PFSK-1 (cell line): ENCODE data around the gene C1RL.

ENCODE experiments used
- FOXP2 ChIP-seq: optimal IDR thresholded peaks from 2 replicates; pipeline ENCODE3; 2011; ENCODE audit warnings: borderline replicate concordance, control low read depth, inconsistent platforms; ENCODE audit not compliant: insufficient read depth; ENCODE audit errors: extremely low read length, extremely low read depth
- POLR2AphosphoS5 ChIP-seq: IDR thresholded peaks from 2 replicates; pipeline ENCODE4 v1.6.1; 2012; ENCODE audit warnings: low read depth, mild to moderate bottlenecking, control low read depth, low read length, moderate library complexity
- SIN3A ChIP-seq: IDR thresholded peaks from 2 replicates; pipeline ENCODE4 v1.6.1; 2012; ENCODE audit warnings: mild to moderate bottlenecking, low read length, moderate library complexity, borderline replicate concordance; ENCODE audit not compliant: insufficient read depth
- TAF1 ChIP-seq: IDR thresholded peaks from 2 replicates; pipeline ENCODE4 v1.6.1; 2012; ENCODE audit warnings: low read length, control low read depth, borderline replicate concordance; ENCODE audit not compliant: insufficient read depth
- TF ChIP-seq, protein P1 (sequence below), 2 experiments: IDR thresholded peaks; 2 replicates each; pipeline versions ENCODE4 v1.6.1 to v1.8.0; 2011 to 2012; ENCODE audit warnings: low read depth in 2 of 2, low read length in 2 of 2, control low read depth in 1 of 2, inconsistent platforms in 1 of 2, mild to moderate bottlenecking in 1 of 2, moderate library complexity in 1 of 2; ENCODE audit not compliant: insufficient read depth in 1 of 2

The C1RL gene

DNA sequence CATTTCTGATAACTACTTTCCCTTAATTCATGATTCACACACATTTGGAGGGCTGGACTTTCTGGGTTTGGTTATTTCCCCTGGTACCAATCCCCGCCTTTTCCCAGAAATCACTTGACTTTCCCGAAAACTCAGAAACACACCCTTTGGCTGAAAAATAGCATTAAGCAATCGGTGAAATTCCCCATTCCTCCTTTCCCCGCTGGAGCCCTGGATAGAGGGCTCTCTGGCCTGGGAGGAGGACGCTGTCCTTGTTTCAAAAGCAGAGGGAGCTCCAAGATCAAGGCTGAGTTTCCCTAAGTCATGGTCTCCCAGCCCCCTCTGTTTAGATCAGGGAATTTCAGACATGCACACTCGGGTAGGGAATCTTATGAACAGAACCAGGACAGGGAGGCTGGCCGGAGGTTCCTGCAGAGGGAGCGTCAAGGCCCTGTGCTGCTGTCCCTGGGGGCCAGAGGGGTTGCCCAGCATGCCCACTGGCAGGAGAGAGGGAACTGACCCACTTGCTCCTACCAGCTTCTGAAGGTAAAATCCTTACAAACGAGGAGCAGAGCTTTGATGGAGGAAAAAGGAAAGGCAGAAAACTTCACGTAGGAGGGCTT lies 48.6 kb downstream of the C1RL start, which contains the start of gene C1S:
Gene C1S (plus strand): TSS at position 366 of the 602 bp plus-strand sequence. CDS start 1,195 bp downstream, outside the sequence.
- TF ChIP-seq, protein P1, sequence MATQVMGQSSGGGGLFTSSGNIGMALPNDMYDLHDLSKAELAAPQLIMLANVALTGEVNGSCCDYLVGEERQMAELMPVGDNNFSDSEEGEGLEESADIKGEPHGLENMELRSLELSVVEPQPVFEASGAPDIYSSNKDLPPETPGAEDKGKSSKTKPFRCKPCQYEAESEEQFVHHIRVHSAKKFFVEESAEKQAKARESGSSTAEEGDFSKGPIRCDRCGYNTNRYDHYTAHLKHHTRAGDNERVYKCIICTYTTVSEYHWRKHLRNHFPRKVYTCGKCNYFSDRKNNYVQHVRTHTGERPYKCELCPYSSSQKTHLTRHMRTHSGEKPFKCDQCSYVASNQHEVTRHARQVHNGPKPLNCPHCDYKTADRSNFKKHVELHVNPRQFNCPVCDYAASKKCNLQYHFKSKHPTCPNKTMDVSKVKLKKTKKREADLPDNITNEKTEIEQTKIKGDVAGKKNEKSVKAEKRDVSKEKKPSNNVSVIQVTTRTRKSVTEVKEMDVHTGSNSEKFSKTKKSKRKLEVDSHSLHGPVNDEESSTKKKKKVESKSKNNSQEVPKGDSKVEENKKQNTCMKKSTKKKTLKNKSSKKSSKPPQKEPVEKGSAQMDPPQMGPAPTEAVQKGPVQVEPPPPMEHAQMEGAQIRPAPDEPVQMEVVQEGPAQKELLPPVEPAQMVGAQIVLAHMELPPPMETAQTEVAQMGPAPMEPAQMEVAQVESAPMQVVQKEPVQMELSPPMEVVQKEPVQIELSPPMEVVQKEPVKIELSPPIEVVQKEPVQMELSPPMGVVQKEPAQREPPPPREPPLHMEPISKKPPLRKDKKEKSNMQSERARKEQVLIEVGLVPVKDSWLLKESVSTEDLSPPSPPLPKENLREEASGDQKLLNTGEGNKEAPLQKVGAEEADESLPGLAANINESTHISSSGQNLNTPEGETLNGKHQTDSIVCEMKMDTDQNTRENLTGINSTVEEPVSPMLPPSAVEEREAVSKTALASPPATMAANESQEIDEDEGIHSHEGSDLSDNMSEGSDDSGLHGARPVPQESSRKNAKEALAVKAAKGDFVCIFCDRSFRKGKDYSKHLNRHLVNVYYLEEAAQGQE (IDR thresholded peaks at IDR 0.05; ENCODE audit: insufficient read depth in 1 of 2, low read depth in 2 of 2, low read length in 2 of 2): no peak
- TF ChIP-seq POLR2AphosphoS5: no peak
- no peak for TF ChIP-seq TAF1
- no peak for TF ChIP-seq SIN3A
- TF ChIP-seq FOXP2: no peak

DNA sequence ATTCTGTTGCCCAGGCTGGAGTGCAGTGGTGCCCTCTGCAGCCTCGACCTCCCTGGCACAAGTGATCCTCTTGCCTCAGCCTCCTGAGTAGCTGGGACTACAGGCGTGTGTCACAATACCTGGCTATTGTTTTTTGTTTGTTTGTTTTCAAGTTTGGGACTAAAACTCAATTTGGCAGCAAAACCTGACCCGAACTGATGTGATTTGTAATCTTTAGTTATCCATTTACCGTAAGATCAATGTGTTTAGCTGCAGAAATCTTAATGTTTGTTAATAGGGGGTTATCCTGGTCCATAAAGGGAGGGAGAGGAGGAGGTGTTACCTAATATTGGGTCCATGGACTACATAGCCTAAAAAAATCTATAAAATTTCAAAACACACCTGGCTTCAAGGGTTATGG lies 49.2 kb downstream of the C1RL start:
- TF ChIP-seq TAF1 (no peak), FOXP2 (no peak), POLR2AphosphoS5 (no peak), SIN3A (no peak)
- TF ChIP-seq, protein P1 (IDR thresholded peaks at IDR 0.05; ENCODE audit: insufficient read depth in 1 of 2, low read depth in 2 of 2, low read length in 2 of 2): no peak

DNA sequence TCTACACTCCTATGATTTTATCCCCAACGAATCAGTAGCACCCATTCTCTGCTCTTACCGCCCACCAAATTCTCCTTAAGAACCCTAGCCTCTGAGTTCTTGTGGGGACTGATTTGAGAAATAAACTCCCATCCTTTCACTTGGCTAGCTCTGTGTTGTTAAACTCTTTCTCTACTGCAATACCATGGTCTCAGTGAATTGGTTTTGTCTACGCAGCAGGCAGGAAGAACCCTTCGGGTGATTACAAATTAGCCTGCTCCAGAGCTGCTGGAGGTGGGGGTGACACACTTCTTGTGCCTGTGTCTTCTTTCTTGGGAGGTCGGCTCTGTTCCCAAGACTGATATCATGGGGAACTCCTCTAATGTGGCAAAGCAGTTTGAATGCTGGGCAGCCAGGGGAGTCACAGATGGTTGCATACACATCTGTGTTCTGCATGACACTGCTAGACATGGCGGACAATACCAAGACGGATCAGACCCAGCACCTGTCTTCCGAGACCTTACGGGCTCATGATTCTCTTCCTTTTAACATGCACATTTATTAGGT lies 50.1 kb downstream of the C1RL start:
- TF ChIP-seq FOXP2 (no peak), SIN3A (no peak), TAF1 (no peak), POLR2AphosphoS5 (no peak)

DNA sequence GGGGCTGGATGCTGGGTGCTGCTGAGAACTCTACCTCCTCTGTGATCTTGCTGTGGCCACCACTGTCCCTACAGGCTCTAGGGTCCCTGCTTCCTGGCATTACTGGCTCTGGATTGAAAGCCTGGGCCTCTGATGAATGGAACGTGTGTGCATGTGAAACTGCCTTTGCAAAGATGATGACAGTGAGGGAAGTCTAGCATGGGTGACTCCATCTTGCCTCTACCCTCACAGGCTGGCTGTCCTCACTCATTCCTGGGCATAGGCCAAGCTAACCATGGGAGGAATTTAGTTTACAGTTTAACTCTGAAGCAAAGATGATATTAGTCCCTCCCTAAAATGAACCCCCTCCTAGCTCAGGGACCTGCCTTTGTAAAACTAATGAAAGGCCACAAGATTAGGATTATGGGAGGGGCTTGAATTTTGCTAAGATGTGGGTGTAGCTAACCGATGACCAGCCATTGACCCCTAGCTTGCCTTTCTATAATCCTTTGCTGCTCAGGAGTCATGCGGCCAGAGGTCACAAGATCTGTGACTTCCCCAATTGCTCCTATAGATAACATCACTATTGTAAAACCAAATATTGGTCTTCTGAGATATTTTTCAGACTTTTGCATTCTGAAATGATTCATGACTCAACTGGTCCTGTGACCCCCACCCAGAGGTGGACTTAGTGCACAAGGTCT lies 50.7 kb downstream of the C1RL start:
- TF ChIP-seq TAF1: no peak
- TF ChIP-seq, protein P1 (IDR thresholded peaks at IDR 0.05; ENCODE audit: insufficient read depth in 1 of 2, low read depth in 2 of 2, low read length in 2 of 2): no peak
- TF ChIP-seq SIN3A: no peak
- no peak for TF ChIP-seq FOXP2
- no peak for TF ChIP-seq POLR2AphosphoS5

DNA sequence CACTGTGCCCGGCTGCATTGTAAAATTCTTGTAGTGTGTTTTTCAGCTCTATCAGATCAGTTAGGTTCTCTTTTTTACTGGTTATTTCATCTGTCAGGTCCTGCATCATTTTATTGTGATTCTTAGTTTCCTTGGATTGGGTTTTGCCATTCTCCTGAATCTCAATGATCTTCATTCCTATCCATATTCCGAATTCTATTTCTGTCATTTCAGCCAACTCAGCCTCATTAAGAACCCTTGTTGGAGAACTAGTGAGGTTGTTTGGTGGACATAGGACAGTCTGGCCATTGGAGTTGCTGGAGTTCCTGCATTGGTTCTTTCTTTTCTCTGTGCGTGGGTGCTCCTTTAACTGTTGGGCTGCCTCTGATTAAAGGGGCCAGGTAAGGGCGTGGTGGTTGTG lies 54.1 kb downstream of the C1RL start:
- no peak for TF ChIP-seq FOXP2
- no peak for TF ChIP-seq TAF1
- no peak for TF ChIP-seq SIN3A
- TF ChIP-seq, protein P1 (IDR thresholded peaks at IDR 0.05; ENCODE audit: insufficient read depth in 1 of 2, low read depth in 2 of 2, low read length in 2 of 2): no peak
- no peak for TF ChIP-seq POLR2AphosphoS5
